Duodenal mucosa (tissue), 2 donors: ENCODE measurements around the gene GPR17.

ENCODE experiments used
- H3K27ac ChIP-seq: one replicate; pipeline ENCODE4 v1.7.0; 2013; ENCODE audit warnings: low read depth, low read length
- H3K27me3 ChIP-seq, 2 donors: one replicate each; pipeline ENCODE4 v1.7.0; 2013; ENCODE audit warnings: low read length in 2 of 2, control low read depth in 1 of 2; ENCODE audit not compliant: insufficient read depth in 2 of 2, control insufficient read depth in 1 of 2
- H3K36me3 ChIP-seq, 2 donors: one replicate each; pipeline ENCODE4 v1.7.0; 2013; ENCODE audit warnings: low read length in 2 of 2, control low read depth in 1 of 2; ENCODE audit not compliant: insufficient read depth in 2 of 2, control insufficient read depth in 1 of 2
- H3K4me1 ChIP-seq, 2 donors: one replicate each; pipeline ENCODE4 v1.7.0; 2013; ENCODE audit warnings: low read length in 2 of 2, control low read depth in 1 of 2; ENCODE audit not compliant: insufficient read depth in 2 of 2, control insufficient read depth in 1 of 2
- H3K4me3 ChIP-seq, 2 donors: one replicate each; pipeline ENCODE4 v1.7.0; 2013; ENCODE audit warnings: low read length in 2 of 2, low read depth in 1 of 2
- H3K9ac ChIP-seq, 2 donors: one replicate each; pipeline ENCODE4 v1.7.0; 2013; ENCODE audit warnings: low read length in 2 of 2, low read depth in 1 of 2
- H3K9me3 ChIP-seq, 2 donors: one replicate each; pipeline ENCODE4 v1.7.0; 2013; ENCODE audit warnings: low read length in 2 of 2, control low read depth in 1 of 2; ENCODE audit not compliant: control insufficient read depth in 1 of 2

The GPR17 gene

GRCh38 chr2:127606625-127607398 is 39.1 kb upstream of the GPR17 start:
- peaks cover 28 to 80% of the 10 kb centered on the region in 2 donors for H3K36me3 ChIP-seq
- no peak overlapping the region for H3K9ac ChIP-seq

DNA sequence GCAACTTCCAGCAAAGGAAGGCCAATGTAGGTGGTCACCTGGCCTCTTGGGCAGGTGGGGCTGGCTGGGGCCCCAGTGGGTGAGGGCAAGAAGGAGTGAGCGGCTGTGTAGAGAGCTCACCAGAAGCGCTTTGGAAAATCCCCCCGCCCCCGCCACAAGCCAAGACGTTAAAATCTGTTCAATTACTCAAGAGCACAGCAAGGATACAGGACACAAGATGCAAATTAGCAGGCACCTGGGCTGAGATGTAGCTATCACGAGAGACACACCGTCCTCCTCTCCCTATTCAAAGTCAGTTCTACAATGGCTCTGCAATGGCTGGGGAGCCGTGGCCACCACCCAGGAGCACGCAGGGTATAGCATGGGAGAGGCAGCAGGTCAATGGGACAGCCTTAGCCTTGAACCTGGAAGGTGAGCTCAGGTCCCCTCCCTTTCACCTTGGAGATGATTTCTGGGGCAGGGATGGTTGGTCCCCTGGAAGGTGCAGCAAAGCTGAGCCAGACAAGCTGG is 38.5 kb upstream of the GPR17 start:
- Histone ChIP-seq H3K27me3 (no peaks in the 10 kb centered on the region), H3K27ac (no peak overlapping the region), H3K4me1 (no peaks in the 10 kb centered on the region), H3K9ac (no peak overlapping the region), H3K4me3 (no peak overlapping the region), H3K9me3 (no peaks in the 10 kb centered on the region), H3K36me3 (peaks cover 30 to 82% of the 10 kb centered on the region in 2 donors)

More at GRCh38 chr2:127606625-127607398, 39.1 kb upstream of the GPR17 start:
- Histone ChIP-seq H3K9me3 (no peaks in the 10 kb centered on the region), H3K4me3 (no peak overlapping the region), H3K27me3 (no peaks in the 10 kb centered on the region), H3K27ac (no peak overlapping the region), H3K4me1 (no peaks in the 10 kb centered on the region)

DNA sequence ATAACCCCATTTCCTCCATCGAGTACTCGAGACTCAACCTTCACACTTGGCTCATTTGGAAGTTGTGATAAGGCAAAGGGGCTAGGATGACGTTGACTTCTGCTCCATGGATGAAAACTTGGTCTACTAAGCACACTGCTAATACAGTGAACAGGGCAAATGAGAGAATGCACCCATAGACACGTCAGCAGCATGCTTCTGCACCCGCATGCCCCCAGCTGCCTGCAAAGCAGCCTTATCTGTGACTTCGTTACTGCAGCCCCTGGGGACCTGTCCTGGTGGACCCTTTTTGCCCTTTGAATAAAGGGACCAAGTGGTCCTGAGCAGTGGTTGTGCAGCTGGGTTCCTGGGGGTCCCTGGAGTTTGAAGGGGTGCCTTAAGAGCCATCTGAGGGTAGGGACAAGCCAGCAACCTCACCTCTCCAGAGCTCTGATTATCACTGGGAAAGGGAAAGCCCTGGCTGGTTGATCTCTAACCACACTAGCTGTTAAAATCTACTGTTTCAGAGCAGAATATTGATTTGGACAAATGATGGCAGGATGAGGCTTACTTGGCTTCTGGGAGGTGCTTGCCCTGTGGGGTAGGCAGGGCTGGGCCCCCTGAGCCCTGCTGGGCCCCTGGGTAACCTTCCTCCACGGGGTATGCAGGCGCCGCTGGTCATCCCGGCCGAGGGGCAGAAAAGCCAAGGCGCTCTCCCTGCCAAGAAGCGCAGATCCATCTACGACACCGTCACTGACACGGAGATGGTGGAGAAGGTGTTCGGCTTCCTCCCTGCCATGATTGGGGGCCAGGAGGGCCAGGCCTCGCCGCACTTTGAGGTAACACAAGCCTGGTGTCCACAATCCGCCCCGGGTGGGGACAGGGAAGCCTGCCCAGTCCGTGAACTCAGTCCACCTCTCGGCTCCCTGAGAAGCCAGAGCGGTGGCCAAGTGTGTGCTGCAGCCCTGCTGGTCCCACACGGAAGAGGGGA is 37.6 kb upstream of the GPR17 start:
- Histone ChIP-seq H3K27me3 (no peaks in the 10 kb centered on the region), H3K9ac (no peak overlapping the region), H3K4me1 (no peaks in the 10 kb centered on the region), H3K27ac (no peak overlapping the region), H3K9me3 (no peaks in the 10 kb centered on the region), H3K4me3 (no peak overlapping the region), H3K36me3 (peaks cover 35 to 86% of the 10 kb centered on the region in 2 donors)

GRCh38 chr2:127609031-127609751 is 36.8 kb upstream of the GPR17 start:
- no peak overlapping the region for H3K9ac ChIP-seq
- H3K36me3 ChIP-seq, result peaks cover 38 to 88% of the 10 kb centered on the region in 2 donors
- no peak overlapping the region for H3K4me3 ChIP-seq
- no peaks in the 10 kb centered on the region for H3K27me3 ChIP-seq
- H3K27ac ChIP-seq, result no peak overlapping the region
- no peaks in the 10 kb centered on the region for H3K4me1 ChIP-seq
- H3K9me3 ChIP-seq, result no peaks in the 10 kb centered on the region

DNA sequence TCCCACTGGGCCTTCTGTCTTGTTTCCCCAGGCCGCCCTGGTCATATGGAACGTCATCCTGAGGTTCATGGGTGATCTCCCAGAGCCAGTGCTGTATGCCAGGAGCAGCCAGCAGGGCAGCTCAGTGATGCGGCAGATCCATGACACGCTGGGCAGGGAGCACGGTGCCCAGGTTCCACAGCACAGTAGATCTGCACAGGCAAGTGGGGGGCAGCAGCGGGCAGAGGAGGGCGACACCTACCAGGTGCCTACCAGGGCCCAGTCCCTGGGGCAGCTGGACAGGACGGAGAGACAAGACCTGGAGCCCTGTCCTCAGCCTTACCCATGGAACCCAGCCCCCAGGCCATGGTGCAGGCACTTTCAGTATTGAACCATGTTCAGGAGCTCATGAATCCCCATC is 36.1 kb upstream of the GPR17 start:
- no peaks in the 10 kb centered on the region for H3K9me3 ChIP-seq
- no peak overlapping the region for H3K27ac ChIP-seq
- no peaks in the 10 kb centered on the region for H3K27me3 ChIP-seq
- no peak overlapping the region for H3K4me3 ChIP-seq
- peaks cover 45 to 88% of the 10 kb centered on the region in 2 donors for H3K36me3 ChIP-seq
- H3K4me1 ChIP-seq, result no peaks in the 10 kb centered on the region
- H3K9ac ChIP-seq, result no peak overlapping the region

- no peaks in the 10 kb centered on the region for H3K4me1 ChIP-seq
These were observed 35.4 kb upstream of the GPR17 start for GRCh38 chr2:127610561-127610960.

GRCh38 chr2:127611076-127611925 is 34.7 kb upstream of the GPR17 start:
- no peak overlapping the region for H3K9ac ChIP-seq
- no peaks in the 10 kb centered on the region for H3K27me3 ChIP-seq
- H3K4me3 ChIP-seq, result no peak overlapping the region
- peaks cover 42 to 89% of the 10 kb centered on the region in 2 donors for H3K36me3 ChIP-seq
- no peaks in the 10 kb centered on the region for H3K4me1 ChIP-seq
- no peaks in the 10 kb centered on the region for H3K9me3 ChIP-seq
- H3K27ac ChIP-seq, result no peak overlapping the region

More at GRCh38 chr2:127610561-127610960, 35.4 kb upstream of the GPR17 start:
- Histone ChIP-seq H3K27me3 (no peaks in the 10 kb centered on the region), H3K4me3 (no peak overlapping the region), H3K9ac (no peak overlapping the region), H3K27ac (no peak overlapping the region), H3K36me3 (peaks cover 45 to 88% of the 10 kb centered on the region in 2 donors), H3K9me3 (no peaks in the 10 kb centered on the region)

- no peaks in the 10 kb centered on the region for H3K9me3 ChIP-seq
- H3K9ac ChIP-seq, result no peak overlapping the region
- no peak overlapping the region for H3K4me3 ChIP-seq
- no peaks in the 10 kb centered on the region for H3K27me3 ChIP-seq
- H3K4me1 ChIP-seq, result no peaks in the 10 kb centered on the region
- no peak overlapping the region for H3K27ac ChIP-seq
- peaks cover 41 to 80% of the 10 kb centered on the region in 2 donors for H3K36me3 ChIP-seq
These were observed 33.7 kb upstream of the GPR17 start for GRCh38 chr2:127612111-127612822.

- Histone ChIP-seq H3K4me3 (no peak overlapping the region), H3K4me1 (no peaks in the 10 kb centered on the region), H3K27me3 (no peaks in the 10 kb centered on the region), H3K9ac (no peak overlapping the region), H3K27ac (no peak overlapping the region), H3K9me3 (no peaks in the 10 kb centered on the region), H3K36me3 (peaks cover 28 to 64% of the 10 kb centered on the region in 2 donors)
These were observed 31.7 kb upstream of the GPR17 start for GRCh38 chr2:127614246-127614645.
